Esophagus muscularis mucosa (tissue), 3 donors: Measurements from ENCODE around the gene APOO.

Experiments used
- CTCF ChIP-seq, 3 experiments: fragments of 200-600 bp in 2 of 3; fragments of 450-650 bp in 1 of 3; sonication (generic) in 2 of 3; IDR thresholded peaks; one replicate each; pipeline ENCODE4 v1.5.1; 2017 to 2019; ENCODE audit warnings: antibody characterized with exemption in 3 of 3, mild to moderate bottlenecking in 2 of 3, moderate library complexity in 1 of 3
- POLR2A ChIP-seq: fragments of 450-650 bp; IDR thresholded peaks from one replicate; pipeline ENCODE4 v1.6.1; 2017; ENCODE audit warnings: antibody characterized with exemption, moderate library complexity, mild to moderate bottlenecking, low read depth

GRCh38 chrX:23901060-23901459 is 6.7 kb downstream of the APOO start:
- TF ChIP-seq CTCF (IDR thresholded peaks at IDR 0.05), result no peak
- TF ChIP-seq POLR2A, result no peak
